Measurements from ENCODE around the gene KSR1.

Gene KSR1

DNA sequence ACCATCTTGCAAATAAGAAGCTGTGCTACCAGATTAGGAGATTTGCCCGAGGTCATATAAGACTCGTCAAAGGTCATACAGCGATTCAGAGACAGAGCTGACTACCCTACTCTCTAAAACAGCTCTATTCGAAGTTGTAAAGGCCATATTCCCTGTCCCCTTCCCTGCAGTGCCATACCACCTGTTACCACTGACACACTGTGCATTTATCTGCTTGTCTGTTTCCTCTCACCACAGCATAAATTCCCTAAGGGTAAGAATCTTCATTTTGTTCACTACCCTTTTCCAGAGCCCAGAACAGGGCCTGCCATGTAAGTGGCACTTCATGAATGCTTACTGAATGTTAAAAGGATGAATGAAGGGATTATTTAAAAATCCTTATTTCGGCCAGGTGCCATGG lies 3.4 kb upstream of the KSR1 start:
- H3K79me1 ChIP-seq (ENCODE audit: low read length): peaks cover 1% of the 10 kb centered on the region
- no peak overlapping the region for H2AK5ac ChIP-seq (ENCODE audit: low read length)
- H4K8ac ChIP-seq (ENCODE audit: low read depth, low read length): no peak overlapping the region
- no peak overlapping the region for H3K9ac ChIP-seq (ENCODE audit: low read length)
- no peak overlapping the region for H2BK120ac ChIP-seq (ENCODE audit: low read depth, low read length)
- no peak overlapping the region for H3K4me3 ChIP-seq (ENCODE audit: low read length)
- no CpG with 5 or more reads among the region's 5 CpGs for WGBS (ENCODE audit: extremely low coverage, insufficient coverage, low lambda C conversion rate)
- H4K5ac ChIP-seq (ENCODE audit: low read length): no peak overlapping the region
- H3K23ac ChIP-seq (ENCODE audit: low read length): no peak overlapping the region
- H3K27me3 ChIP-seq (ENCODE audit: insufficient read depth, low read length, poor library complexity): no peaks in the 10 kb centered on the region
- no peak for DNase-seq
- H3K79me2 ChIP-seq (ENCODE audit: control insufficient read depth, insufficient read depth, low read length): peaks cover 7% of the 10 kb centered on the region
- no peak overlapping the region for H3K56ac ChIP-seq (ENCODE audit: low read length)
- H3K36me3 ChIP-seq (ENCODE audit: control insufficient read depth, insufficient read depth, low read length): no peaks in the 10 kb centered on the region
- H3K4ac ChIP-seq (ENCODE audit: low read depth, low read length): no peak overlapping the region
- H3K18ac ChIP-seq (ENCODE audit: low read length): no peak overlapping the region
- no peaks in the 10 kb centered on the region for H3K4me1 ChIP-seq (ENCODE audit: control insufficient read depth, low read depth, low read length)
- no peak overlapping the region for H2BK5ac ChIP-seq (ENCODE audit: low read length)
- H3K4me2 ChIP-seq (ENCODE audit: low read length): no peak overlapping the region
- H3K27ac ChIP-seq (ENCODE audit: low read depth, low read length): no peak overlapping the region
- H2BK15ac ChIP-seq (replicated peaks; ENCODE audit: low read depth): no peak overlapping the region

DNA sequence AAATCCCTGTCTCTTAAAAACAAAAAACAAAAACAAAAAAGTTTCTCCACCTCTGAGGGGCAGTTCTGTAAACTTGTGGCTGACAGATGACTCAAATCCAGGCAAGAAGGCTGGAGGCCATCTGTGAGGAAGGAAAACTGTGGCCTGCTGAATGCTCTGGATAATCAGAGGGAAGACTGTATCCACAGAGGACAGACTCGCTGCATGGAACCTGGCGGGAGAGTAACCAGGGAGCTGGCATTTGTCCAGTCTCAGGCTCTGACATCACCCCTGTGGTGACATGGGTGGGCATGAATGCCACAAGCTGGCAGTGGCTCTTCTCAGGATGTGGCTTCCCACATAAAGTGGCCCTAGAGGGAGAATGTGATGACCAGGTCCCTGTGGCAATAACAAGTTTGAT lies 2.8 kb upstream of the KSR1 start:
- H2BK120ac ChIP-seq (ENCODE audit: low read depth, low read length): no peak overlapping the region
- no peak overlapping the region for H3K27ac ChIP-seq (ENCODE audit: low read depth, low read length)
- no peak overlapping the region for H3K56ac ChIP-seq (ENCODE audit: low read length)
- no peak overlapping the region for H2BK5ac ChIP-seq (ENCODE audit: low read length)
- DNase-seq: no peak
- no peak overlapping the region for H3K23ac ChIP-seq (ENCODE audit: low read length)
- H3K36me3 ChIP-seq (ENCODE audit: control insufficient read depth, insufficient read depth, low read length): no peaks in the 10 kb centered on the region
- H3K79me2 ChIP-seq (ENCODE audit: control insufficient read depth, insufficient read depth, low read length): peaks cover 10% of the 10 kb centered on the region
- no peak overlapping the region for H4K8ac ChIP-seq (ENCODE audit: low read depth, low read length)
- no peak overlapping the region for H3K4me2 ChIP-seq (ENCODE audit: low read length)
- no peak overlapping the region for H3K4me3 ChIP-seq (ENCODE audit: low read length)
- H3K4ac ChIP-seq (ENCODE audit: low read depth, low read length): no peak overlapping the region
- no peak overlapping the region for H4K5ac ChIP-seq (ENCODE audit: low read length)
- peaks cover 5% of the 10 kb centered on the region for H3K4me1 ChIP-seq (ENCODE audit: control insufficient read depth, low read depth, low read length)
- peaks cover 1% of the 10 kb centered on the region for H3K79me1 ChIP-seq (ENCODE audit: low read length)
- no peak overlapping the region for H2AK5ac ChIP-seq (ENCODE audit: low read length)
- H2BK15ac ChIP-seq (replicated peaks; ENCODE audit: low read depth): no peak overlapping the region
- H3K27me3 ChIP-seq (ENCODE audit: insufficient read depth, low read length, poor library complexity): no peaks in the 10 kb centered on the region
- no peak overlapping the region for H3K9ac ChIP-seq (ENCODE audit: low read length)
- WGBS (ENCODE audit: extremely low coverage, insufficient coverage, low lambda C conversion rate): no CpG with 5 or more reads among the region's 2 CpGs
- H3K18ac ChIP-seq (ENCODE audit: low read length): no peak overlapping the region

DNA sequence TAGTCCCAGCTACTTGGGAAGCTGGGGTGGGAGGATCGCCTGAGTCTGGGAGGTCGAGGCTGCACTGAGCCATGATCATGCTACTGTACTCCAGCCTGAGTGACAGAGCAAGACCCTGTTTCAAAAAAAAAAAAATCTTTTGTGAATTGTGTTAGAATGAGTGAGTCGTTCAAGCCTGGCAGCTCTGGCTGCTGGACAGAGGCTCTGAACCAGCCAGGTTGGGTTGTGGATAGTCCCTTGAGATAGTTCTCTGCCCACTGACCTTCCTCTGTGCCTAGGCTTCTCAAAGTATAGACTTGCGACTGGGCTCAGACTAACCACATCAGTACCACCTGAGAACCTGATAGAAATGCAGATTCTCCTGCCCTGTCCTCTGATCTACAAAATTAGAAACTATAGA lies 2.2 kb upstream of the KSR1 start:
- Histone ChIP-seq H3K27me3 (ENCODE audit: insufficient read depth, low read length, poor library complexity) (no peaks in the 10 kb centered on the region), H3K79me1 (ENCODE audit: low read length) (peaks cover 1% of the 10 kb centered on the region), H2BK5ac (ENCODE audit: low read length) (no peak overlapping the region), H3K4me1 (ENCODE audit: control insufficient read depth, low read depth, low read length) (peaks cover 6% of the 10 kb centered on the region), H3K9ac (ENCODE audit: low read length) (no peak overlapping the region), H3K4me3 (ENCODE audit: low read length) (no peak overlapping the region), H2BK120ac (ENCODE audit: low read depth, low read length) (no peak overlapping the region), H2BK15ac (replicated peaks; ENCODE audit: low read depth) (no peak overlapping the region), H4K8ac (ENCODE audit: low read depth, low read length) (no peak overlapping the region), H3K18ac (ENCODE audit: low read length) (no peak overlapping the region), H3K23ac (ENCODE audit: low read length) (no peak overlapping the region), H2AK5ac (ENCODE audit: low read length) (no peak overlapping the region), H3K56ac (ENCODE audit: low read length) (no peak overlapping the region), H4K5ac (ENCODE audit: low read length) (no peak overlapping the region), H3K27ac (ENCODE audit: low read depth, low read length) (no peak overlapping the region), H3K4ac (ENCODE audit: low read depth, low read length) (no peak overlapping the region), H3K36me3 (ENCODE audit: control insufficient read depth, insufficient read depth, low read length) (no peaks in the 10 kb centered on the region), H3K79me2 (ENCODE audit: control insufficient read depth, insufficient read depth, low read length) (peaks cover 16% of the 10 kb centered on the region), H3K4me2 (ENCODE audit: low read length) (no peak overlapping the region)
- DNase-seq: no peak
- WGBS (ENCODE audit: extremely low coverage, insufficient coverage, low lambda C conversion rate): no CpG with 5 or more reads among the region's 4 CpGs

DNA sequence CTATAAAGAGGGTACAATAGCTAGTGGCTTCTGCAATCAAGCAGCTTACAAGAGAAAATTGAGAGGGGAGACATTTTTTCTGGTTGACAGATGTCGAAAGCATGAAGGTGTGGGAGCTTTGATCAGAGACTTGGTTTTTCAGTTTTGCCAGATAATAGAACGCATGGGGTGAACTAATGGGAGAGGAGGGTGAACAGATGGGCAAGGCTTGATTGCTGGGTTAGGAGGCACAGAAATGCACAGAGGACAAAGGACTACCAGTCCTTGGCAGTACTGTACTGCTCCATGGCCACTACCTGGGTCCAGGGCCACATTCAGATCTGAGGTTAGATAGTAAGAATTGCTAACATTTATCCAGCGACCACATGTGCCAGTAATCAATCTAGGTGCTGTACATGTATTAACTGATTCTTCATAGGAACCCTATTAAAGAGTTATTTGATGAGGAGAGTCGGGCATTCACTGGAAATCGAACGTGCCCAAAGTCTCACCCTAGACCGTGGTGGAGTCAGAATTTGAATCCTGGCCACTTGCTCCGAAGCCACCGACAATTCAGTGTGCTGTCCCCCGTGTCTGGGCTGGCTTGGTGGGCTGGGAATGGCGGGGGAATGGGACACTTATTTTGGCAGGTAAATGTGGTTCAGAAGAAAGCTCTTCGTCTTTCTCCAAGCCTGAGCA lies 873 bp upstream of the KSR1 start:
- Histone ChIP-seq H2BK15ac (replicated peaks; ENCODE audit: low read depth) (no peak overlapping the region), H2AK5ac (ENCODE audit: low read length) (no peak overlapping the region), H2BK5ac (ENCODE audit: low read length) (no peak overlapping the region), H3K56ac (ENCODE audit: low read length) (peak overlapping the region; percentile 77), H3K27ac (ENCODE audit: low read depth, low read length) (no peak overlapping the region), H3K27me3 (ENCODE audit: insufficient read depth, low read length, poor library complexity) (no peaks in the 10 kb centered on the region), H4K8ac (ENCODE audit: low read depth, low read length) (no peak overlapping the region), H3K4me2 (ENCODE audit: low read length) (peak overlapping the region; percentile 6), H3K36me3 (ENCODE audit: control insufficient read depth, insufficient read depth, low read length) (no peaks in the 10 kb centered on the region), H3K23ac (ENCODE audit: low read length) (no peak overlapping the region), H4K5ac (ENCODE audit: low read length) (no peak overlapping the region), H3K79me2 (ENCODE audit: control insufficient read depth, insufficient read depth, low read length) (peaks cover 29% of the 10 kb centered on the region), H3K4ac (ENCODE audit: low read depth, low read length) (no peak overlapping the region), H2BK120ac (ENCODE audit: low read depth, low read length) (no peak overlapping the region), H3K4me3 (ENCODE audit: low read length) (no peak overlapping the region), H3K18ac (ENCODE audit: low read length) (no peak overlapping the region), H3K4me1 (ENCODE audit: control insufficient read depth, low read depth, low read length) (peaks cover 13% of the 10 kb centered on the region), H3K79me1 (ENCODE audit: low read length) (peaks cover 10% of the 10 kb centered on the region), H3K9ac (ENCODE audit: low read length) (peak overlapping the region; percentile 31)
- WGBS (ENCODE audit: extremely low coverage, insufficient coverage, low lambda C conversion rate): no CpG with 5 or more reads among the region's 12 CpGs
- DNase-seq: no peak

DNA sequence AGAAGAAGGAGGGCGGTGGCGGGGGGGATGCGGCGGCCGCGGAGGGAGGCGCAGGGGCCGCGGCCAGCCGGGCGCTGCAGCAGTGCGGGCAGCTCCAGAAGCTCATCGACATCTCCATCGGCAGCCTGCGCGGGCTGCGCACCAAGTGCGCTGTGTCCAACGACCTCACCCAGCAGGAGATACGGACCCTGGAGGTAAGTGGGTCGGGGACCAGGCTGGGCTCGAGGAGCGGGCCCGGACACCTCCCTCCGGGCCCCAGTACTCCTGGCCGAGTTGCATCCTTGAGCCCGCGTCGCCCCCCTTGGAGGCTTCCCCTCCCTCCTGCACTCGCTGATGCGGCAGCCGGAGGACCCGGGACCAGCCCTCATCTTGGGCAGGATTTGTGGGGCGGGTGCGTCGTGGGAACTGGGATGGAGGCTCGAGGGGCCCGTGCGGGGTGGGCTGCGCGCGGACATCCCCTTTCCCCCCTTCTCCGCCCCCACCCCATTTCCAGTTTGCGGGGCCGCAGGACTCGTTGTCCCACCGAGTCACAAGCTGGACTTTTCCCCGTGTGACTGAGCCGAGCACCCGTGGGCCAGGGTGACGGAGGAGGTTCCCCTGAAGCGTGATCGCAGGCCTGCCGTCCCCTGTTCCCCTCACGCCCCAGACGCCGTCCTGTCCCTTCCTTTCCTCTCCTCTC lies 572 bp downstream of the KSR1 start:
- Histone ChIP-seq H3K23ac (ENCODE audit: low read length) (no peak overlapping the region), H3K79me1 (ENCODE audit: low read length) (peaks cover 14% of the 10 kb centered on the region), H2BK15ac (replicated peaks; ENCODE audit: low read depth) (no peak overlapping the region), H3K4me3 (ENCODE audit: low read length) (peak overlapping the region; percentile 73), H3K56ac (ENCODE audit: low read length) (peak overlapping the region; percentile 94), H3K27me3 (ENCODE audit: insufficient read depth, low read length, poor library complexity) (no peaks in the 10 kb centered on the region), H3K4ac (ENCODE audit: low read depth, low read length) (peak overlapping the region; percentile 72), H4K5ac (ENCODE audit: low read length) (no peak overlapping the region), H3K79me2 (ENCODE audit: control insufficient read depth, insufficient read depth, low read length) (peaks cover 38% of the 10 kb centered on the region), H3K4me2 (ENCODE audit: low read length) (peak overlapping the region; percentile 80), H4K8ac (ENCODE audit: low read depth, low read length) (no peak overlapping the region), H3K9ac (ENCODE audit: low read length) (peak overlapping the region; percentile 90), H3K27ac (ENCODE audit: low read depth, low read length) (no peak overlapping the region), H2BK120ac (ENCODE audit: low read depth, low read length) (no peak overlapping the region), H2BK5ac (ENCODE audit: low read length) (no peak overlapping the region), H3K36me3 (ENCODE audit: control insufficient read depth, insufficient read depth, low read length) (no peaks in the 10 kb centered on the region), H3K4me1 (ENCODE audit: control insufficient read depth, low read depth, low read length) (peaks cover 15% of the 10 kb centered on the region), H2AK5ac (ENCODE audit: low read length) (no peak overlapping the region), H3K18ac (ENCODE audit: low read length) (peak overlapping the region; percentile 92)
- WGBS (ENCODE audit: extremely low coverage, insufficient coverage, low lambda C conversion rate): no CpG with 5 or more reads among the region's 57 CpGs
- no peak for DNase-seq
